NB4 (cell line): ENCODE data around the gene FBXO28.

Experiments used
- MYC ChIP-seq: IDR thresholded peaks from 2 replicates; pipeline ENCODE4 v1.6.1; 2011; ENCODE audit warnings: low read depth, low read length
- POLR2A ChIP-seq: IDR thresholded peaks from 2 replicates; pipeline ENCODE4 v1.6.1; 2011; ENCODE audit warnings: mild to moderate bottlenecking; ENCODE audit not compliant: insufficient read length; ENCODE audit errors: extremely low read depth
- TF ChIP-seq, protein P1 (sequence below): IDR thresholded peaks from 2 replicates; pipeline ENCODE4 v1.6.1; 2011; ENCODE audit warnings: low read depth, low read length
- TF ChIP-seq, protein P2 (sequence below): IDR thresholded peaks from one replicate; pipeline ENCODE4 v1.5.1; 2012; ENCODE audit warnings: low read depth, low read length

GRCh38 chr1:224177356-224177999 is 63.6 kb downstream of the FBXO28 start:
- TF ChIP-seq POLR2A (no peak), MYC (no peak)
- TF ChIP-seq, protein P1, sequence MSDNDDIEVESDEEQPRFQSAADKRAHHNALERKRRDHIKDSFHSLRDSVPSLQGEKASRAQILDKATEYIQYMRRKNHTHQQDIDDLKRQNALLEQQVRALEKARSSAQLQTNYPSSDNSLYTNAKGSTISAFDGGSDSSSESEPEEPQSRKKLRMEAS = no peak
- TF ChIP-seq, protein P2, sequence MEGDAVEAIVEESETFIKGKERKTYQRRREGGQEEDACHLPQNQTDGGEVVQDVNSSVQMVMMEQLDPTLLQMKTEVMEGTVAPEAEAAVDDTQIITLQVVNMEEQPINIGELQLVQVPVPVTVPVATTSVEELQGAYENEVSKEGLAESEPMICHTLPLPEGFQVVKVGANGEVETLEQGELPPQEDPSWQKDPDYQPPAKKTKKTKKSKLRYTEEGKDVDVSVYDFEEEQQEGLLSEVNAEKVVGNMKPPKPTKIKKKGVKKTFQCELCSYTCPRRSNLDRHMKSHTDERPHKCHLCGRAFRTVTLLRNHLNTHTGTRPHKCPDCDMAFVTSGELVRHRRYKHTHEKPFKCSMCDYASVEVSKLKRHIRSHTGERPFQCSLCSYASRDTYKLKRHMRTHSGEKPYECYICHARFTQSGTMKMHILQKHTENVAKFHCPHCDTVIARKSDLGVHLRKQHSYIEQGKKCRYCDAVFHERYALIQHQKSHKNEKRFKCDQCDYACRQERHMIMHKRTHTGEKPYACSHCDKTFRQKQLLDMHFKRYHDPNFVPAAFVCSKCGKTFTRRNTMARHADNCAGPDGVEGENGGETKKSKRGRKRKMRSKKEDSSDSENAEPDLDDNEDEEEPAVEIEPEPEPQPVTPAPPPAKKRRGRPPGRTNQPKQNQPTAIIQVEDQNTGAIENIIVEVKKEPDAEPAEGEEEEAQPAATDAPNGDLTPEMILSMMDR = no peak
